ENCODE data around the gene OR1S1. TPM values are rescaled to one million over a fixed set of nuclear protein-coding genes. Genes with fewer than 3 reads are reported as not detected.

Gene OR1S1
- total RNA-seq, 1 experiment from 2014 or later: not detected

- H4K91ac ChIP-seq (ENCODE audit: insufficient read length, low read depth, low read length): no peak overlapping the region
- H3K4me1 ChIP-seq (ENCODE audit: insufficient read depth, low read length): no peaks in the 10 kb centered on the region
- no peak overlapping the region for H3K4me2 ChIP-seq (ENCODE audit: insufficient read depth, insufficient read length, low read length)
- H3K27ac ChIP-seq (ENCODE audit: insufficient read length, low read depth, low read length): no peak overlapping the region
- H2BK12ac ChIP-seq (ENCODE audit: insufficient read length, low read depth, low read length): no peak overlapping the region
- no peak overlapping the region for H2AK5ac ChIP-seq (ENCODE audit: insufficient read length, low read length)
- Mint-ChIP-seq H3K9me3 (no peaks in the 10 kb centered on the region), H3K4me3 (no peak overlapping the region), H3K36me3 (ENCODE audit: insufficient read depth in 1 of 3, low read depth in 3 of 3) (no peaks in the 10 kb centered on the region), H3K27ac (no peak overlapping the region), H3K27me3 (ENCODE audit: low read depth) (no peaks in the 10 kb centered on the region), H3K4me1 (peaks cover 4 to 5% of the 10 kb centered on the region in 2 experiments)
- no CpG with 5 or more reads among the region's 7 CpGs for WGBS (ENCODE audit: extremely low coverage, insufficient read length, low lambda C conversion rate)
- H3K9ac ChIP-seq (ENCODE audit: extremely low read depth, insufficient read length, low read length): no peak overlapping the region
- no peak overlapping the region for H2BK5ac ChIP-seq (ENCODE audit: insufficient read length, low read length)
- no peak for DNase-seq
- TF ChIP-seq, protein P1, sequence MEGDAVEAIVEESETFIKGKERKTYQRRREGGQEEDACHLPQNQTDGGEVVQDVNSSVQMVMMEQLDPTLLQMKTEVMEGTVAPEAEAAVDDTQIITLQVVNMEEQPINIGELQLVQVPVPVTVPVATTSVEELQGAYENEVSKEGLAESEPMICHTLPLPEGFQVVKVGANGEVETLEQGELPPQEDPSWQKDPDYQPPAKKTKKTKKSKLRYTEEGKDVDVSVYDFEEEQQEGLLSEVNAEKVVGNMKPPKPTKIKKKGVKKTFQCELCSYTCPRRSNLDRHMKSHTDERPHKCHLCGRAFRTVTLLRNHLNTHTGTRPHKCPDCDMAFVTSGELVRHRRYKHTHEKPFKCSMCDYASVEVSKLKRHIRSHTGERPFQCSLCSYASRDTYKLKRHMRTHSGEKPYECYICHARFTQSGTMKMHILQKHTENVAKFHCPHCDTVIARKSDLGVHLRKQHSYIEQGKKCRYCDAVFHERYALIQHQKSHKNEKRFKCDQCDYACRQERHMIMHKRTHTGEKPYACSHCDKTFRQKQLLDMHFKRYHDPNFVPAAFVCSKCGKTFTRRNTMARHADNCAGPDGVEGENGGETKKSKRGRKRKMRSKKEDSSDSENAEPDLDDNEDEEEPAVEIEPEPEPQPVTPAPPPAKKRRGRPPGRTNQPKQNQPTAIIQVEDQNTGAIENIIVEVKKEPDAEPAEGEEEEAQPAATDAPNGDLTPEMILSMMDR (conservative IDR thresholded peaks at IDR 0.05): no peak
- no peaks in the 10 kb centered on the region for H4K20me1 ChIP-seq (ENCODE audit: control insufficient read depth, insufficient read depth, insufficient read length)
- no peak overlapping the region for H2BK20ac ChIP-seq (ENCODE audit: low read depth, low read length, poor library complexity, severe bottlenecking)
- no peaks in the 10 kb centered on the region for H3K79me2 ChIP-seq (ENCODE audit: insufficient read depth, low read length)
- no peak overlapping the region for H4K5ac ChIP-seq (ENCODE audit: insufficient read length, low read depth, low read length)
- H3K18ac ChIP-seq (ENCODE audit: insufficient read length, low read depth, low read length): no peak overlapping the region
- no peak overlapping the region for H2BK15ac ChIP-seq (ENCODE audit: low read depth, low read length)
- H3K14ac ChIP-seq (ENCODE audit: insufficient read depth, low read length): no peak overlapping the region
- no peak overlapping the region for H3K4ac ChIP-seq (ENCODE audit: low read depth, low read length)
- no peak overlapping the region for H2AFZ ChIP-seq (ENCODE audit: low read length)
- H3K56ac ChIP-seq (ENCODE audit: insufficient read length, low read depth, low read length): no peak overlapping the region
- H2BK120ac ChIP-seq (ENCODE audit: low read depth, low read length, poor library complexity, severe bottlenecking): no peak overlapping the region
- H3K23ac ChIP-seq (ENCODE audit: insufficient read length, low read depth, low read length): no peak overlapping the region
- no peak overlapping the region for H4K8ac ChIP-seq (replicated peaks; ENCODE audit: insufficient read length, low read depth, low read length)
- no peaks in the 10 kb centered on the region for H3K27me3 ChIP-seq (ENCODE audit: insufficient read depth, low read length)
- H3K79me1 ChIP-seq (ENCODE audit: insufficient read depth, low read depth, low read length, poor library complexity, severe bottlenecking): no peaks in the 10 kb centered on the region
- no peaks in the 10 kb centered on the region for H3K23me2 ChIP-seq (ENCODE audit: insufficient read length, low read depth, low read length, poor library complexity, severe bottlenecking)
- H3T11ph ChIP-seq (ENCODE audit: low read length): no peak overlapping the region
- H3K9me3 ChIP-seq (ENCODE audit: control insufficient read depth, low read depth, low read length): no peaks in the 10 kb centered on the region
These were observed 32.9 kb upstream of the OR1S1 start for GRCh38 chr11:58179648-58180047.
